ENCODE measurements around the gene CLEC4G.
"Not testable (repeated sequence)": the region's sequence is repeated elsewhere in the genome, so short reads cannot be mapped to it uniquely, and the experiment has no call there.

Gene CLEC4G

GRCh38 chr19:7771072-7771471, 39.2 kb upstream of the CLEC4G start:
- TF ChIP-seq, protein P1, sequence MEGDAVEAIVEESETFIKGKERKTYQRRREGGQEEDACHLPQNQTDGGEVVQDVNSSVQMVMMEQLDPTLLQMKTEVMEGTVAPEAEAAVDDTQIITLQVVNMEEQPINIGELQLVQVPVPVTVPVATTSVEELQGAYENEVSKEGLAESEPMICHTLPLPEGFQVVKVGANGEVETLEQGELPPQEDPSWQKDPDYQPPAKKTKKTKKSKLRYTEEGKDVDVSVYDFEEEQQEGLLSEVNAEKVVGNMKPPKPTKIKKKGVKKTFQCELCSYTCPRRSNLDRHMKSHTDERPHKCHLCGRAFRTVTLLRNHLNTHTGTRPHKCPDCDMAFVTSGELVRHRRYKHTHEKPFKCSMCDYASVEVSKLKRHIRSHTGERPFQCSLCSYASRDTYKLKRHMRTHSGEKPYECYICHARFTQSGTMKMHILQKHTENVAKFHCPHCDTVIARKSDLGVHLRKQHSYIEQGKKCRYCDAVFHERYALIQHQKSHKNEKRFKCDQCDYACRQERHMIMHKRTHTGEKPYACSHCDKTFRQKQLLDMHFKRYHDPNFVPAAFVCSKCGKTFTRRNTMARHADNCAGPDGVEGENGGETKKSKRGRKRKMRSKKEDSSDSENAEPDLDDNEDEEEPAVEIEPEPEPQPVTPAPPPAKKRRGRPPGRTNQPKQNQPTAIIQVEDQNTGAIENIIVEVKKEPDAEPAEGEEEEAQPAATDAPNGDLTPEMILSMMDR (IDR thresholded peaks at IDR 0.05; ENCODE audit: low read depth, low read length), result no peak
- H3K4me3 ChIP-seq (ENCODE audit: low read depth, low read length), result no peak overlapping the region

DNA sequence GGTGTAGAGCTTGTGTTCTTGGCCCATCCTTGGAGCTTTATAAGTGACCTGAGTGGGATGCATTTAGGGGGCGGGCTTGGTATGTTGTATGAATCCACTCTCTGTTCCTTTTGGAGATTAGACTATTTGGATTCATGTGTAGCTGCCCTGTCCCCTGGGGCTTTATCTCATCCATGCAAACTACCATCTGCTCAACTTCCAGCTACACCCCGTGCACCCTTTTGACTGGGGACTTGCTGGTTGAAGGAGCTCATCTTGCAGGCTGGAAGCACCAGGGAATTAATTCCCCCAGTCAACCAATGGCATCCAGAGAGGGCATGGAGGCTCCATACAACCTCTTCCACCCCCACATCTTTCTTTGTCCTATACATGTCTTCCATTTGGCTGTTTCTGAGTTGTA, 37.3 kb upstream of the CLEC4G start:
- no peak overlapping the region for H3K4me3 ChIP-seq (ENCODE audit: low read depth, low read length)
- TF ChIP-seq, protein P1 (IDR thresholded peaks at IDR 0.05; ENCODE audit: low read depth, low read length), result no peak

DNA sequence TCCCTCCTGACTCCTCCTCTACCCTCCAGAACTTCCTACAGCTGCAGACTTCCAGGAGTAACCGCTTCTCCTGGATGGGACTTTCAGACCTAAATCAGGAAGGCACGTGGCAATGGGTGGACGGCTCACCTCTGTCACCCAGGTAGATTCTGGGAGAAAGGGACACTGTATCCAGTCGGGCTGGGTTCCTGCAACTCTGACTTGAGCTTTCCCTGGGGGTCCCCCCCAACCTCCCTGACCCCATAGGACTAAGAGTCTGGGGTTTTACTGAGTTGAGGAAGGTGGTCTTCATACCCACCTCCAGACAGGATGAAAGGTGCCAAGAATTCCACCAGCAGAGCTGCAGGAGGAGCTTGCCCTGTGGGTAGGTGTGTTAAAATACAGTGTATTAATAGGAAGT, 35.6 kb upstream of the CLEC4G start:
- H3K4me3 ChIP-seq (ENCODE audit: low read depth, low read length), result no peak overlapping the region
- TF ChIP-seq, protein P1 (IDR thresholded peaks at IDR 0.05; ENCODE audit: low read depth, low read length), result no peak

DNA sequence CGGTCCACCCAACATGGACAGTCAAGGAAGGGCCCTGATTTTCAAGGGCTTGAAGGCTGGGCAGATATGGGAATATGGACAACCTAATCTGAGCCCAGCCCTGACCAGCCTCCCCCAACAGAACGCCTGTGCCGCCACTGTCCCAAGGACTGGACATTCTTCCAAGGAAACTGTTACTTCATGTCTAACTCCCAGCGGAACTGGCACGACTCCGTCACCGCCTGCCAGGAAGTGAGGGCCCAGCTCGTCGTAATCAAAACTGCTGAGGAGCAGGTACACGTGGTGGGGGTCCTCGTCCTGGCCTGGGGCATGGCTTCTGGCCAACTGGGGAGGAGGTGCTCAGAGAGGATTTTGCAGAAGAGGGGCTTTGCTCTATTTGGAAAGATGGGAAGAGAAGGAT, 34.6 kb upstream of the CLEC4G start:
- H3K4me3 ChIP-seq (ENCODE audit: low read depth, low read length), result no peak overlapping the region
- TF ChIP-seq, protein P1 (IDR thresholded peaks at IDR 0.05; ENCODE audit: low read depth, low read length), result no peak

GRCh38 chr19:7765043-7765442, 33.1 kb upstream of the CLEC4G start:
- not testable (repeated sequence) for H3K4me3 ChIP-seq (ENCODE audit: low read depth, low read length)

DNA sequence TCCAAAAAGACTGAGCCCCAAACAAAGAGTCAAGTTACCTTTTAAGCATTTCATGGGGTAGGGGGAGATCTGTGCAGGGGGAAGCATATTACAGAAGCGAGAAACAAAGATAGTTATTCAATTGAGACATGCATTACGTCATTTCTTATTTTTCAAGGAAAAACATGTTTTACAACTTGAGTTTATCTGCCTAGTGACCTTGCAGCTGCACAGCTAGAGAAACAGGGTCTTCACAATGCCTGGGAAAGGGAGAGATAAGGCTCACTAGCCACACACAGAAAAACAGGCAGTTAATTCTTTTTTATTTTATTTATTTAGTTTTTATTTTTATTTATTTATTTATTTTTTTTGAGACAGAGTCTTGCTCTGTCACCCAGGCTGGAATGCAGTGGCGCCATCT, 32.2 kb upstream of the CLEC4G start:
- H3K4me3 ChIP-seq (ENCODE audit: low read depth, low read length), result not testable (repeated sequence)

DNA sequence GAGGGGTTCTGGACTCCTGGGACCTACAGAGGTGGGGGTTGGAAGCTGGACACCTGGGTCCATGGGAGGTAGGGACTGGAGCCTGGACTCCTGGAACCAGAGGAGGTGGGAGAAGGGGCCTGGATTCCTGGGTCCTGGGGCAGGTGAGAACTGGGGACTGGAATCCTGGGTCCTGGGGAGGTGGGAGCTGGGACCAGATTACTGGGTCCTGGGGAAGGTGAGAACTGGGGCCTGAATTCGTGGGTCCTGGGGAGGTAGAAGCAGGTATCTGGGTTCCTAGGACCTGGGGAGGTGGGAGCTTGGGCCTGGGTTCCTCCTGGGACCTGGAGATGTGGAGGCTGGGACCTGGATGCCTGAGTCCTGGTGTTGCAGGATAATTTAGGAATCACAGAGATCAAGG, 31.8 kb upstream of the CLEC4G start:
- TF ChIP-seq, protein P1 (IDR thresholded peaks at IDR 0.05; ENCODE audit: low read depth, low read length), result no peak
- no peak overlapping the region for H3K4me3 ChIP-seq (ENCODE audit: low read depth, low read length)

- no peak within 1 kb of the TSS for H3K4me3 ChIP-seq (ENCODE audit: low read depth, low read length)
- TF ChIP-seq, protein P1 (IDR thresholded peaks at IDR 0.05; ENCODE audit: low read depth, low read length), result no peak
Observed at GRCh38 chr19:7762719-7763293, 30.9 kb upstream of the CLEC4G start, which contains the start of gene CLEC4M. Gene CLEC4M (plus strand): TSS chr19:7763243. CDS start chr19:7763267, 24 bp downstream.
